ENCODE results near the gene GDPD5. TPM values are rescaled to one million over a fixed set of nuclear protein-coding genes. Genes with fewer than 3 reads are reported as not detected.

GDPD5 gene
- total RNA-seq, 3 donors from 2014 or later = 3.0 to 7.7 (median 4.6) TPM

DNA sequence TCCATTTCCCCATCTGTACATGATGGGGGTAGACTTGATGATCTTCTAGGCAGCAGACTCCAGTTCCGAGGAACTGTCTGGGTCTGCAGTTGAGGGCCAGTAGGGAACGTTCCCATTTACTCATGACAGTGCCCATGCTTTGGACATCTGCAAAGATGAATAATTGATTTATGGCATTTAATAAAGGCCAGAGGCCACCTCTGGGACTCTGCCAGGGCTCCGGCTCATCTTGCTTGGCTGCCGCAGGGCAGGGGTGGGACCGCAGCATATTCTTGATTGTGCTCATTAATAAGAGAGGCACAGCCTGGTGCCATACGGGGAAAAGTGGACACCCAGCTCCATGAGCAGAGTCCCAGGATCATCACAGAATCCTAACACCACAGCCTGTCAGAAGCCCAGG is 64.6 kb downstream of the GDPD5 start:
- Histone ChIP-seq H3K36me3 (ENCODE audit: low read depth) (no peaks in the 10 kb centered on the region), H3K4me3 (no peak overlapping the region), H3K9me3 (no peaks in the 10 kb centered on the region), H3K4me1 (ENCODE audit: low read depth) (no peaks in the 10 kb centered on the region)
- DNase-seq = peak in 1 of 3 donors; percentile 3
- TF ChIP-seq, protein P1, sequence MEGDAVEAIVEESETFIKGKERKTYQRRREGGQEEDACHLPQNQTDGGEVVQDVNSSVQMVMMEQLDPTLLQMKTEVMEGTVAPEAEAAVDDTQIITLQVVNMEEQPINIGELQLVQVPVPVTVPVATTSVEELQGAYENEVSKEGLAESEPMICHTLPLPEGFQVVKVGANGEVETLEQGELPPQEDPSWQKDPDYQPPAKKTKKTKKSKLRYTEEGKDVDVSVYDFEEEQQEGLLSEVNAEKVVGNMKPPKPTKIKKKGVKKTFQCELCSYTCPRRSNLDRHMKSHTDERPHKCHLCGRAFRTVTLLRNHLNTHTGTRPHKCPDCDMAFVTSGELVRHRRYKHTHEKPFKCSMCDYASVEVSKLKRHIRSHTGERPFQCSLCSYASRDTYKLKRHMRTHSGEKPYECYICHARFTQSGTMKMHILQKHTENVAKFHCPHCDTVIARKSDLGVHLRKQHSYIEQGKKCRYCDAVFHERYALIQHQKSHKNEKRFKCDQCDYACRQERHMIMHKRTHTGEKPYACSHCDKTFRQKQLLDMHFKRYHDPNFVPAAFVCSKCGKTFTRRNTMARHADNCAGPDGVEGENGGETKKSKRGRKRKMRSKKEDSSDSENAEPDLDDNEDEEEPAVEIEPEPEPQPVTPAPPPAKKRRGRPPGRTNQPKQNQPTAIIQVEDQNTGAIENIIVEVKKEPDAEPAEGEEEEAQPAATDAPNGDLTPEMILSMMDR (IDR thresholded peaks at IDR 0.05) = no peak
- intact Hi-C loops (cut with DNase I, micrococcal nuclease) = no loop called here
- ATAC-seq = no peak

DNA sequence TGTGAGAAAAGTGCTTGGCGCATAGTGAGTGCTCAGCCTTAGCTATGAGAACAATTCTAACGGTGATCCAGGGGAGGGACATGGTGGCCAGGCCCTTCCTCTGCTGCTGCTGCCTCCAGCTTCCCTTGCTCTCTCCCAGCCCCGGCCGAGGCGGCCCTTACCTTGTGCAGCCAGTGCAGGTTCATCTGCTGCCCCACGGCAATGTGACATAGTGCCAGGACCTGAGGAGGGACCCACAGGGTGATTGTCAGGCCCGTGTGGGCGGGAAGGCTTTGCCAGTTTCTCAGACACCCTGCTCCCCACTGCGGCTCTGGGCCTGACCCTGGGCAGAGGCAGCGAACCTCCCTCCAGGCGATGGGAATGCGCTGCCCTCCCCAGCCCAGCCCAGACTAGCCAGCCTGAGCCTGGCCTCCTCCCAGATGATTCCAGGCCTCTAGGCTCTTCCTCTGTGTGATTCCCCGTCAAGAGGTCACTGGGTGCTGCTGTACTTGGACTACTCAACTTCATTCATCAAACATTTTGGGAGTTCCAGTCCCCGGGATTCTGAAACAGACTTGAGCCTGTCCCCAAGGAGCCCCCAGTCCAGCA is 69.1 kb downstream of the GDPD5 start:
- no peak for ATAC-seq

DNA sequence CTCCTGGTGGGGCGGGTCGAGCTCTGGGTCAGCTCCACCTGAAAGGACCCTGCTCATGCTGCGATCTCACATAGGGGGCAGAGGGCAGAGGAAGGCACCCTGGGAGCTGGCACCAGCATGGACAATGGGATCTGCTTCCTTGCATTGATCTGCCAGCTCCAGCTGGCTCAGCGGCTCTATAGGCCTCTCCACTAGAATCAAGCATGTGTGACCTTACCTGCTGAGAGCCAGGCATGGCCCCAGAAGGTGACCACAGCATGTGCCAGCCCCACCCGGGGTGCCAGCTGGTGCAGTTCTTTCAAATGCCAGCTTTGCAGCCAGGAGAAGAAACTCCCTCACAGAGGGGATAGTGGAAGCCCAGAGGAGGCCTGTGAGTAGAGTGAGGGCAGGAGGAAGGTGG is 70.8 kb downstream of the GDPD5 start:
- no peaks in the 10 kb centered on the region for H3K4me1 ChIP-seq (ENCODE audit: low read depth)
- H3K4me3 ChIP-seq = no peak overlapping the region
- ATAC-seq = no peak
- TF ChIP-seq, protein P1 (IDR thresholded peaks at IDR 0.05) = no peak
- intact Hi-C loops (cut with DNase I, micrococcal nuclease) = no loop called here
- H3K36me3 ChIP-seq (ENCODE audit: low read depth) = no peaks in the 10 kb centered on the region
- H3K9me3 ChIP-seq = no peaks in the 10 kb centered on the region
- DNase-seq = peak in 1 of 3 donors; percentile 46

More for the DNA sequence above, 69.1 kb downstream of the GDPD5 start:
- Histone ChIP-seq H3K4me3 (no peak overlapping the region), H3K4me1 (ENCODE audit: low read depth) (no peaks in the 10 kb centered on the region), H3K9me3 (no peaks in the 10 kb centered on the region), H3K36me3 (ENCODE audit: low read depth) (no peaks in the 10 kb centered on the region)
- intact Hi-C loops (cut with DNase I, micrococcal nuclease) = no loop called here
- DNase-seq = peak in 1 of 3 donors; percentile 32
- TF ChIP-seq, protein P1 (IDR thresholded peaks at IDR 0.05) = no peak

DNA sequence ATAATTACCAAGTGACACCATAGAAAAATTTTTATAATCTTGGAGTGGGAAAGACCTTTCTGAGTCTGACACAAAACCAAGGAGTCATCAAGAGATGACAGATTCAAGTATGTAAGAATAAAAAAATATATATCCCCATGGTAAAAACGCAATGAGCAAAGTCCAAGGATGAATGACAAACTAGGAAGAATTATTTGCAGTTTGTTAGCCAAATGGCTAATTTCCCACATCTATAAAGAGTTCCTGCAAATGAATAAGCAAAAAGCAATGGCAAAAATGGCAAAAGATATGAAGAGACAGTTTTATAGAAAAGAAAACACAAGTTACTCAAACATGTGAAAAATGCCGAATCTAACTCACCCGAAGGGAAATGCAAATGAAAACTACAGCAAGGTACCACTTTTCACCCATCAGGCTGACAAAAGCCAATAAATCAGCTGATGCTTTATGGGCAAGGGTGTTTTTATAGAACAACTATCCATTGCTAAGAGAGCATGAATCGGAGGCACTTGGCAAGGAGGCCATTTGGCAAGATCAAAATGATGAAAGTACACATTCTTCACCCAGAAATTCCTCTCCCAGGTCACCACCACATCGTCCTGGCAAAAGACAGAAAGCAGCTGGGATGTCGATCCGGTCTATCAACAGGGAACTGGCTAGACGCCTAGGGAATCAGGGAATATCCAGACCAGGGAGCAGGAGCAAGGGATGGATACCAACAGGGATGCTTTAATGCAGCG is 71.7 kb downstream of the GDPD5 start:
- intact Hi-C loops (cut with DNase I, micrococcal nuclease) = no loop called here
- H3K4me3 ChIP-seq = no peak overlapping the region
- peak in 1 of 3 donors; percentile 5 for DNase-seq
- no peaks in the 10 kb centered on the region for H3K4me1 ChIP-seq (ENCODE audit: low read depth)
- H3K36me3 ChIP-seq (ENCODE audit: low read depth) = no peaks in the 10 kb centered on the region
- TF ChIP-seq, protein P1 (IDR thresholded peaks at IDR 0.05) = no peak
- no peak for ATAC-seq
- no peaks in the 10 kb centered on the region for H3K9me3 ChIP-seq

DNA sequence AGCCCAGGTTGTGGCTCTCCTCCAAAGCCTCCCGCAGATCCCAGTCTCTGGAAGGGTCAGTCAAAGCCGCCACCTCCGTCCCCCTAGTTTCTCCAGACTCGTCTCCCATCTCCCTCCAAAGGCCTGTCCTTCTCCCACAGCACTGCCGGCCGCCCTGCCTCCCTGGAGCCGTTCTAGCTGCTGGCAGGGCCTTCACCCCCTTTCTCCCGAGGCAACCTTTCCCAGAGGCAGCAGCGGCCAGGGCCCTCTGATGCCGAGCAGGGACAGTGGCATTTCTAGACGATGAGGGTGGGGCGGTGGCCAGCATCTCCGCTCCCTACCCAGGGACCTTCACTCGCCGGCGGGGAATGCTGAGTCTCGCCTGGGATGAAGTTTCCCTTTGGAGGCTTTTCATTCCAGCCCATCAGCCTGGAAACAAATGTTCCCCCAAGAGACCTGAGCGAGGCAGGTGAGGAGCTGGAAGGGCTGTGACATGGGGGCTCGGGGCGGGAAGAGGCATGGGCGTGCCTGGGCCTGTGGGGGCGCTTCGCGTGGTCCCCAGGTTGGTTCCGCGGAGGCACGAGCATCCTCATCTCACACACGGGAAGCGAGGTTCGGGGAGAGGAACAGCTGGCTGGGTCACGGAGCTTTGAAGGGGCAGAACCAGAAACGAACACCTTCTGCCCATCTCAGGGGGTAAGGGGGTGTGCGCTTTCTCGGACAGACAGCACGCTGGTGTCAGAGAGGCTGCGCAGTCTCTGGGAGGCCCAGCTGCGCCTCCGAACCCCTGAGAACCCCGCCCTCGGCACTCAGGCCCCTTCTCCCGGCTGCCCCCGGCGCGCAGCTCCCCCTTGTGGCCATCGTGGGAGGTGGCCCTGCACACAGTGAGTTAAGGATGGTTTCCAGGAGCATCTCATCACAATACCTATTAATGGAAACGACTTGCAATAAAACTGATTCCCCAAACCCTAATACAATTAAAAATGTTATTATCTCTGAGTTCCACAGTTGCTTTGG is 74.6 kb downstream of the GDPD5 start:
- intact Hi-C loops (cut with DNase I, micrococcal nuclease) = no loop called here
- peak; percentile 47 for ATAC-seq

More for the DNA sequence above, 74.6 kb downstream of the GDPD5 start:
- DNase-seq = peak in 1 of 3 donors; percentile 47
- H3K4me1 ChIP-seq (ENCODE audit: low read depth) = no peaks in the 10 kb centered on the region
- no peaks in the 10 kb centered on the region for H3K9me3 ChIP-seq
- H3K4me3 ChIP-seq = no peak overlapping the region
- TF ChIP-seq, protein P1 (IDR thresholded peaks at IDR 0.05) = peak; percentile 14
- no peaks in the 10 kb centered on the region for H3K36me3 ChIP-seq (ENCODE audit: low read depth)
